Measurements from ENCODE around the gene ADGRF3.

GRCh38 chr2:26366957-26367356 lies 20.4 kb upstream of the ADGRF3 start:
- TF ChIP-seq TAF1 (IDR thresholded peaks at IDR 0.05; ENCODE audit: borderline replicate concordance, low read depth, low read length) (no peak), POLR2AphosphoS5 (IDR thresholded peaks at IDR 0.05; ENCODE audit: low read depth, low read length) (no peak), CTCF (IDR thresholded peaks at IDR 0.05) (no peak), RFX5 (IDR thresholded peaks at IDR 0.05; ENCODE audit: low read length) (no peak), YY1 (IDR thresholded peaks at IDR 0.05; ENCODE audit: low read depth) (no peak), USF2 (IDR thresholded peaks at IDR 0.05; ENCODE audit: borderline replicate concordance, low read depth, low read length) (no peak)

Measured in SK-N-SH (cell line).